ENCODE results near the gene DLG2.

Gene DLG2

GRCh38 chr11:85109141-85109540, 518.0 kb downstream of the DLG2 start:
- H3K27me3 ChIP-seq (replicated peaks; ENCODE audit: insufficient read depth, low read length), result no peaks in the 10 kb centered on the region

GRCh38 chr11:85105868-85106267, 521.3 kb downstream of the DLG2 start:
- H3K36me3 ChIP-seq (replicated peaks; ENCODE audit: insufficient read depth, low read length), result no peaks in the 10 kb centered on the region
- peaks cover 29% of the 10 kb centered on the region for H3K4me1 ChIP-seq (ENCODE audit: low read length)
- no peaks in the 10 kb centered on the region for H4K20me1 ChIP-seq (ENCODE audit: insufficient read depth, low read length)
- H2AFZ ChIP-seq (ENCODE audit: low read length), result no peak overlapping the region
- no peak overlapping the region for H3K4me2 ChIP-seq (ENCODE audit: low read depth, low read length)
- peaks cover 18% of the 10 kb centered on the region for H3F3A ChIP-seq (ENCODE audit: insufficient read depth, low read length)
- H3K79me2 ChIP-seq (ENCODE audit: low read length), result no peaks in the 10 kb centered on the region
- DNase-seq, result no peak
- no peak overlapping the region for H3K27ac ChIP-seq (ENCODE audit: low read length)
- H3K4me3 ChIP-seq (ENCODE audit: low read length), result no peak overlapping the region
- H3K27me3 ChIP-seq (replicated peaks; ENCODE audit: insufficient read depth, low read length), result no peaks in the 10 kb centered on the region
- no peaks in the 10 kb centered on the region for H3K9me3 ChIP-seq (replicated peaks; ENCODE audit: insufficient read depth, low read length)
- TF ChIP-seq CTCF (IDR thresholded peaks at IDR 0.05; ENCODE audit: low read length) (no peak), EZH2phosphoT487 (IDR thresholded peaks at IDR 0.05; ENCODE audit: low read length) (no peak), EZH2 (optimal IDR thresholded peaks at IDR 0.05; ENCODE audit: low read depth, low read length) (no peak)
- no peak overlapping the region for H3K9ac ChIP-seq (ENCODE audit: low read length)
- H3K9me2 ChIP-seq (replicated peaks; ENCODE audit: insufficient read depth, low read length), result no peaks in the 10 kb centered on the region

More at GRCh38 chr11:85109141-85109540, 518.0 kb downstream of the DLG2 start:
- Histone ChIP-seq H3K9ac (ENCODE audit: low read length) (no peak overlapping the region), H3K4me2 (ENCODE audit: low read depth, low read length) (peak overlapping the region; percentile 45), H2AFZ (ENCODE audit: low read length) (peak overlapping the region; percentile 29), H3F3A (ENCODE audit: insufficient read depth, low read length) (peaks cover 22% of the 10 kb centered on the region), H3K9me3 (replicated peaks; ENCODE audit: insufficient read depth, low read length) (no peaks in the 10 kb centered on the region), H3K36me3 (replicated peaks; ENCODE audit: insufficient read depth, low read length) (no peaks in the 10 kb centered on the region), H4K20me1 (ENCODE audit: insufficient read depth, low read length) (no peaks in the 10 kb centered on the region), H3K4me3 (ENCODE audit: low read length) (peak overlapping the region; percentile 15), H3K79me2 (ENCODE audit: low read length) (no peaks in the 10 kb centered on the region), H3K4me1 (ENCODE audit: low read length) (peaks cover 30% of the 10 kb centered on the region), H3K27ac (ENCODE audit: low read length) (peak overlapping the region; percentile 50; the same call in 1 of the 2 replicates), H3K9me2 (replicated peaks; ENCODE audit: insufficient read depth, low read length) (no peaks in the 10 kb centered on the region)
- DNase-seq, result peak; percentile 70
- TF ChIP-seq EZH2phosphoT487 (IDR thresholded peaks at IDR 0.05; ENCODE audit: low read length) (no peak), CTCF (IDR thresholded peaks at IDR 0.05; ENCODE audit: low read length) (no peak), EZH2 (optimal IDR thresholded peaks at IDR 0.05; ENCODE audit: low read depth, low read length) (no peak)

GRCh38 chr11:85099522-85099921, 527.6 kb downstream of the DLG2 start:
- no peak overlapping the region for H3K4me3 ChIP-seq (ENCODE audit: low read length)
- no peaks in the 10 kb centered on the region for H4K20me1 ChIP-seq (ENCODE audit: insufficient read depth, low read length)
- H3K36me3 ChIP-seq (replicated peaks; ENCODE audit: insufficient read depth, low read length), result no peaks in the 10 kb centered on the region
- TF ChIP-seq EZH2phosphoT487 (IDR thresholded peaks at IDR 0.05; ENCODE audit: low read length) (no peak), CTCF (IDR thresholded peaks at IDR 0.05; ENCODE audit: low read length) (no peak), EZH2 (optimal IDR thresholded peaks at IDR 0.05; ENCODE audit: low read depth, low read length) (no peak)
- no peak for DNase-seq
- no peaks in the 10 kb centered on the region for H3K9me3 ChIP-seq (replicated peaks; ENCODE audit: insufficient read depth, low read length)
- no peak overlapping the region for H3K9ac ChIP-seq (ENCODE audit: low read length)
- H3F3A ChIP-seq (ENCODE audit: insufficient read depth, low read length), result no peaks in the 10 kb centered on the region
- no peak overlapping the region for H2AFZ ChIP-seq (ENCODE audit: low read length)
- no peak overlapping the region for H3K4me2 ChIP-seq (ENCODE audit: low read depth, low read length)
- no peak overlapping the region for H3K27ac ChIP-seq (ENCODE audit: low read length)
- peaks cover 28% of the 10 kb centered on the region for H3K4me1 ChIP-seq (ENCODE audit: low read length)
- no peaks in the 10 kb centered on the region for H3K27me3 ChIP-seq (replicated peaks; ENCODE audit: insufficient read depth, low read length)
- no peaks in the 10 kb centered on the region for H3K79me2 ChIP-seq (ENCODE audit: low read length)
- no peaks in the 10 kb centered on the region for H3K9me2 ChIP-seq (replicated peaks; ENCODE audit: insufficient read depth, low read length)

Data from MM.1S (cell line).